Endothelial cell of umbilical vein (primary cell): ENCODE measurements around the gene LRRC39. TPM values are rescaled to one million over a fixed set of nuclear protein-coding genes. Genes with fewer than 3 reads are reported as not detected.

Source experiments
- BruUV-seq: library from RNA; stranded (reverse); fragments of 400-500 nt; replicated peaks from 2 replicates; lab custom pipeline; 2021; lab: Mats Ljungman, UMichigan
- CTCF ChIA-PET: fragments of 300-600, 350-600 bp; sonication (Branson Sonifier 250); formaldehyde crosslinking; loops from one replicate; lab custom pipeline; 2021; ENCODE audit warnings: antibody characterized with exemption, inconsistent platforms; lab: Charles Lee
- POLR2A ChIA-PET: fragments of 300-600, 350-600 bp; sonication (Branson Sonifier 250); formaldehyde crosslinking; loops from one replicate; lab custom pipeline; 2021; ENCODE audit warnings: antibody characterized with exemption, inconsistent platforms; lab: Charles Lee
- DNase-seq: peaks from one replicate; pipeline ENCODE4 v3.0.0-alpha.2; 2011; ENCODE audit warnings: low read depth, low spot score
- FAIRE-seq: peaks from 2 replicates; lab custom pipeline; 2011; peaks lifted over from hg19 to GRCh38; lab: Jason Lieb, UNC
- H2AFZ ChIP-seq: 2 replicates; pipeline ENCODE4 v1.6.0; 2012; ENCODE audit warnings: low read depth, low read length, control low read depth, inconsistent platforms
- H3K27ac ChIP-seq: 2 replicates; pipeline ENCODE4 v1.5.1; 2011; ENCODE audit warnings: low read depth, mild to moderate bottlenecking, control low read depth, low read length, moderate library complexity; ENCODE audit not compliant: insufficient read depth
- H3K27me3 ChIP-seq, 2 experiments: 2 replicates each; pipeline versions ENCODE4 v1.6.0 to v1.6.1; 2011; ENCODE audit warnings: low read length in 2 of 2, mixed read lengths in 1 of 2; ENCODE audit not compliant: control insufficient read depth in 2 of 2, insufficient read depth in 2 of 2
- H3K36me3 ChIP-seq, 2 experiments: 2 replicates in 1 of 2; 3 replicates in 1 of 2; pipeline ENCODE4 v1.5.1; 2011; ENCODE audit warnings: low read length in 2 of 2, mild to moderate bottlenecking in 1 of 2, moderate library complexity in 1 of 2; ENCODE audit not compliant: control insufficient read depth in 2 of 2, insufficient read depth in 2 of 2; ENCODE audit errors: extremely low read depth in 1 of 2
- H3K4me1 ChIP-seq: 3 replicates; pipeline ENCODE4 v1.5.1; 2011; ENCODE audit warnings: mild to moderate bottlenecking, low read length; ENCODE audit not compliant: control insufficient read depth, insufficient read depth; ENCODE audit errors: extremely low read depth
- H3K4me2 ChIP-seq: 2 replicates; pipeline ENCODE4 v1.6.1; 2011; ENCODE audit warnings: low read length, control low read depth, mixed read lengths; ENCODE audit not compliant: insufficient read depth
- H3K4me3 ChIP-seq, 3 experiments: fragments of 200-600 bp in 1 of 3; sonication (generic), shearing (Covaris generic) in 1 of 3; replicated peaks in 1 of 3; 2 replicates each; pipeline ENCODE4 v1.5.1; 2011 to 2016; ENCODE audit warnings: control low read depth in 3 of 3, low read length in 3 of 3, mild to moderate bottlenecking in 2 of 3, inconsistent platforms in 1 of 3, low read depth in 1 of 3, moderate library complexity in 1 of 3; ENCODE audit not compliant: insufficient read depth in 1 of 3
- H3K79me2 ChIP-seq: 2 replicates; pipeline ENCODE4 v1.6.0; 2012; ENCODE audit warnings: low read length, inconsistent platforms; ENCODE audit not compliant: control insufficient read depth, insufficient read depth
- H3K9ac ChIP-seq: replicated peaks from 2 replicates; pipeline ENCODE3; 2011; ENCODE audit warnings: low read length, control low read depth; ENCODE audit not compliant: insufficient read depth; ENCODE audit errors: extremely low read depth
- H3K9me1 ChIP-seq: replicated peaks from 3 replicates; pipeline ENCODE4 v1.6.0; 2011; ENCODE audit warnings: mild to moderate bottlenecking, low read length; ENCODE audit not compliant: control insufficient read depth, insufficient read depth; ENCODE audit errors: extremely low read depth
- H3K9me3 ChIP-seq: replicated peaks from 2 replicates; pipeline ENCODE4 v1.5.1; 2012; ENCODE audit warnings: low read length, inconsistent platforms; ENCODE audit not compliant: control insufficient read depth, insufficient read depth
- H4K20me1 ChIP-seq: replicated peaks from 2 replicates; pipeline ENCODE3; 2011; ENCODE audit warnings: mild to moderate bottlenecking, low read length; ENCODE audit not compliant: control insufficient read depth, insufficient read depth; ENCODE audit errors: extremely low read depth
- EZH2 ChIP-seq: IDR thresholded peaks from 2 replicates; pipeline ENCODE4 v1.6.1; 2012; ENCODE audit warnings: borderline replicate concordance, low read depth, mild to moderate bottlenecking, moderate library complexity, low read length, inconsistent platforms; ENCODE audit not compliant: severe bottlenecking
- FOS ChIP-seq: IDR thresholded peaks from 2 replicates; pipeline ENCODE4 v1.6.1; 2011; ENCODE audit warnings: mild to moderate bottlenecking, low read length, moderate library complexity, borderline replicate concordance; ENCODE audit not compliant: insufficient read depth
- GATA2 ChIP-seq: IDR thresholded peaks from 2 replicates; pipeline ENCODE4 v1.7.0; 2011; ENCODE audit warnings: low read depth, mild to moderate bottlenecking, moderate library complexity, mixed read lengths, low read length; ENCODE audit not compliant: insufficient read length, insufficient read depth
- JUN ChIP-seq: IDR thresholded peaks from 2 replicates; pipeline ENCODE4 v1.6.1; 2011; ENCODE audit warnings: borderline replicate concordance, low read depth; ENCODE audit not compliant: insufficient read length, insufficient read depth
- MYC ChIP-seq: IDR thresholded peaks from one replicate; pipeline ENCODE4 v1.6.1; 2011; ENCODE audit warnings: mild to moderate bottlenecking, low read depth, low read length
- POLR2A ChIP-seq: IDR thresholded peaks from 2 replicates; pipeline ENCODE4 v1.6.1; 2012; ENCODE audit warnings: low read depth, mild to moderate bottlenecking, control low read depth, low read length
- POLR2AphosphoS5 ChIP-seq: IDR thresholded peaks from 2 replicates; pipeline ENCODE4 v1.6.1; 2012; ENCODE audit warnings: low read depth, mild to moderate bottlenecking, control low read depth, low read length, moderate library complexity; ENCODE audit not compliant: insufficient read depth
- dilution Hi-C: fragments of 300-500 bp; cut with MboI; formaldehyde crosslinking; loops from one replicate; pipeline ENCODE4 v1.15.0; 2019; ENCODE audit warnings: low sequenced_read_pairs; ENCODE audit not compliant: extremely low pct_ligation_motif_present
- intact Hi-C: fragments of 100-400 bp; cut with micrococcal nuclease; formaldehyde crosslinking; loops from one replicate; pipeline ENCODE4 v1.10.0; 2022
- polyA plus RNA-seq, 4 experiments: library from polyadenylated mRNA; depleted of rRNA in 3 of 4; stranded (reverse) in 3 of 4; unstranded in 1 of 4; fragments of >200 nt; gene quantifications; 2 replicates each; pipeline versions ENCODE4 v1.2.1 to v1.2.3, GENCODE V29; 2011 to 2012; ENCODE audit warnings: missing spikeins in 1 of 4
- total RNA-seq: library from RNA; stranded (reverse); gene quantifications from 2 replicates; pipeline ENCODE4 v1.2.3, GENCODE V29; 2021
- TF ChIP-seq, protein P1 (sequence below): IDR thresholded peaks from 2 replicates; pipeline ENCODE4 v1.6.1; 2011; ENCODE audit not compliant: insufficient read depth, insufficient read length
- TF ChIP-seq, protein P2 (sequence below), 2 donors: IDR thresholded peaks; 1 replicate in 1 of 2; 2 replicates in 1 of 2; pipeline ENCODE4 v1.5.1; 2011; ENCODE audit warnings: low read length in 2 of 2, mild to moderate bottlenecking in 2 of 2, moderate library complexity in 2 of 2, control low read depth in 1 of 2, inconsistent platforms in 1 of 2, low read depth in 1 of 2; ENCODE audit not compliant: insufficient read depth in 1 of 2; ENCODE audit errors: extremely low read depth in 1 of 2

Gene LRRC39
- total and polyA plus RNA-seq, 2 donors (not counting 3 experiments of a cell fraction or from before 2014, with no cell fraction given) = 0.40 to 0.65 TPM

DNA sequence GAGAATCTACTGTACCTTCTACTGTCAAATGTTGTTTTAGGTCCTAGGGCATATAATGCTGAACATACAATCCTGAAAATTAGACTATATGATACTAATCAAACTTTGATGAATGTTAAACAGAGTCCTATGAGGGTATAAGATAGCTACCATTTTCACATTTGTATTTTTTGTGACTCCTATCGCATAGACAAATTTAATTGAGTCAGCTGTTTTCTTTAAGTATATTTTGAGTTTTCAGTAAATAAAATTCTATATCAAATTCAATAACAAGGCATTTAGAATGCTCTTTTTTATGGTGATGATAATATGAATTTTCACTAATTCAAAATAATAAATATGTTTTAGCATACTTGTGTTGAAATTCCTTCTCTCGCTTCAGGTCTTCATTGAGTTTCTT lies 10.0 kb downstream of the LRRC39 start:
- no peak for FAIRE-seq

More for the DNA sequence above, 10.0 kb downstream of the LRRC39 start:
- ChIA-PET CTCF (no interaction called here), POLR2A (no interaction called here)
- no peak overlapping the region for H2AFZ ChIP-seq
- no peak overlapping the region for H3K4me3 ChIP-seq
- intact Hi-C loops = loop anchor here (10.0 kb wide), 1 partner anchor 57 kb away; no protein-coding TSS in a partner anchor
- no peak overlapping the region for H3K9ac ChIP-seq
- no peaks in the 10 kb centered on the region for H3K4me1 ChIP-seq
- H4K20me1 ChIP-seq = no peaks in the 10 kb centered on the region
- H3K9me1 ChIP-seq = peaks cover 2% of the 10 kb centered on the region
- no peaks in the 10 kb centered on the region for H3K27me3 ChIP-seq
- H3K79me2 ChIP-seq = no peaks in the 10 kb centered on the region
- DNase-seq = no peak
- H3K36me3 ChIP-seq = no peaks in the 10 kb centered on the region
- no peak overlapping the region for H3K4me2 ChIP-seq
- H3K9me3 ChIP-seq = no peaks in the 10 kb centered on the region
- no peak overlapping the region for H3K27ac ChIP-seq
- BruUV-seq = no TSS peak
- dilution Hi-C loops = no loop called here
- TF ChIP-seq POLR2AphosphoS5 (no peak), JUN (no peak), GATA2 (no peak), FOS (no peak), EZH2 (no peak), MYC (no peak), POLR2A (no peak)
- TF ChIP-seq, protein P1, sequence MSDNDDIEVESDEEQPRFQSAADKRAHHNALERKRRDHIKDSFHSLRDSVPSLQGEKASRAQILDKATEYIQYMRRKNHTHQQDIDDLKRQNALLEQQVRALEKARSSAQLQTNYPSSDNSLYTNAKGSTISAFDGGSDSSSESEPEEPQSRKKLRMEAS = no peak
- TF ChIP-seq, protein P2, sequence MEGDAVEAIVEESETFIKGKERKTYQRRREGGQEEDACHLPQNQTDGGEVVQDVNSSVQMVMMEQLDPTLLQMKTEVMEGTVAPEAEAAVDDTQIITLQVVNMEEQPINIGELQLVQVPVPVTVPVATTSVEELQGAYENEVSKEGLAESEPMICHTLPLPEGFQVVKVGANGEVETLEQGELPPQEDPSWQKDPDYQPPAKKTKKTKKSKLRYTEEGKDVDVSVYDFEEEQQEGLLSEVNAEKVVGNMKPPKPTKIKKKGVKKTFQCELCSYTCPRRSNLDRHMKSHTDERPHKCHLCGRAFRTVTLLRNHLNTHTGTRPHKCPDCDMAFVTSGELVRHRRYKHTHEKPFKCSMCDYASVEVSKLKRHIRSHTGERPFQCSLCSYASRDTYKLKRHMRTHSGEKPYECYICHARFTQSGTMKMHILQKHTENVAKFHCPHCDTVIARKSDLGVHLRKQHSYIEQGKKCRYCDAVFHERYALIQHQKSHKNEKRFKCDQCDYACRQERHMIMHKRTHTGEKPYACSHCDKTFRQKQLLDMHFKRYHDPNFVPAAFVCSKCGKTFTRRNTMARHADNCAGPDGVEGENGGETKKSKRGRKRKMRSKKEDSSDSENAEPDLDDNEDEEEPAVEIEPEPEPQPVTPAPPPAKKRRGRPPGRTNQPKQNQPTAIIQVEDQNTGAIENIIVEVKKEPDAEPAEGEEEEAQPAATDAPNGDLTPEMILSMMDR (IDR thresholded peaks at IDR 0.05; ENCODE audit: extremely low read depth in 1 of 2, insufficient read depth in 1 of 2, low read depth in 1 of 2, low read length in 2 of 2) = no peak
